ENCODE measurements around the gene CNOT9.

- TF ChIP-seq CTCF (IDR thresholded peaks at IDR 0.05; ENCODE audit: low read length) (no peak), EZH2 (IDR thresholded peaks at IDR 0.05; ENCODE audit: borderline replicate concordance, low read length) (no peak)
Observed at GRCh38 chr2:218615868-218616315, 47.3 kb downstream of the CNOT9 start.

All from OCI-LY1 (cell line).